Epithelial cell of proximal tubule (primary cell): Measurements from ENCODE around the gene TXK. TPM values are rescaled to one million over a fixed set of nuclear protein-coding genes. Genes with fewer than 3 reads are reported as not detected.

Experiments used
- DNase-seq: peaks from one replicate; pipeline ENCODE4 v3.0.0-alpha.2; 2011; ENCODE audit warnings: low read depth
- H3K4me3 ChIP-seq: 2 replicates; pipeline ENCODE4 v1.5.1; 2011; ENCODE audit warnings: low read depth, mild to moderate bottlenecking, low read length
- total RNA-seq: library from RNA; depleted of rRNA; stranded (reverse); fragments of >200 nt; gene quantifications from 2 replicates; pipeline ENCODE4 v1.2.3, GENCODE V29; 2015
- TF ChIP-seq, protein P1 (sequence below): conservative IDR thresholded peaks from 2 replicates; pipeline ENCODE4 v1.5.1; 2012; ENCODE audit warnings: low read depth, mild to moderate bottlenecking, low read length

Gene TXK
- total RNA-seq, 1 donor from 2014 or later, result 2.0 TPM

GRCh38 chr4:48153791-48154550 is 19.9 kb upstream of the TXK start:
- no peak for DNase-seq
- TF ChIP-seq, protein P1, sequence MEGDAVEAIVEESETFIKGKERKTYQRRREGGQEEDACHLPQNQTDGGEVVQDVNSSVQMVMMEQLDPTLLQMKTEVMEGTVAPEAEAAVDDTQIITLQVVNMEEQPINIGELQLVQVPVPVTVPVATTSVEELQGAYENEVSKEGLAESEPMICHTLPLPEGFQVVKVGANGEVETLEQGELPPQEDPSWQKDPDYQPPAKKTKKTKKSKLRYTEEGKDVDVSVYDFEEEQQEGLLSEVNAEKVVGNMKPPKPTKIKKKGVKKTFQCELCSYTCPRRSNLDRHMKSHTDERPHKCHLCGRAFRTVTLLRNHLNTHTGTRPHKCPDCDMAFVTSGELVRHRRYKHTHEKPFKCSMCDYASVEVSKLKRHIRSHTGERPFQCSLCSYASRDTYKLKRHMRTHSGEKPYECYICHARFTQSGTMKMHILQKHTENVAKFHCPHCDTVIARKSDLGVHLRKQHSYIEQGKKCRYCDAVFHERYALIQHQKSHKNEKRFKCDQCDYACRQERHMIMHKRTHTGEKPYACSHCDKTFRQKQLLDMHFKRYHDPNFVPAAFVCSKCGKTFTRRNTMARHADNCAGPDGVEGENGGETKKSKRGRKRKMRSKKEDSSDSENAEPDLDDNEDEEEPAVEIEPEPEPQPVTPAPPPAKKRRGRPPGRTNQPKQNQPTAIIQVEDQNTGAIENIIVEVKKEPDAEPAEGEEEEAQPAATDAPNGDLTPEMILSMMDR, result no peak

DNA sequence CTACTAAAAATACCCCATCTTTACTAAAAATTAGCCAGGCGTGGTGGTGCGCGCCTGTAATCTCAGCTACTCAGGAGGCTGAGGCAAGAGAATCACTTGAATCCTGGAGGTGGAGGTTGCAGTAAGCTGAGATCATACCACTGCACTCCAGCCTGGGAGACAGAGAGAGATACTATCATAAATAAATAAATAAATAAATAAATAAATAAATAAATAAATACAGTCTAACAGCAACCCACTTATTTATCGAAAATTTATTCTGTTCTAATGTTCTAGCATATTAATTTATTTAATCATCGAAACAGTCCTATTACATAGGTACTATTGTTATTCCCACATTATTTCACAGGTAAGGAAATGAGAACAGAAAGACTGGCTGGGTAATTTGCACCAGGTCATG is 18.2 kb upstream of the TXK start:
- H3K4me3 ChIP-seq, result no peak overlapping the region
- TF ChIP-seq, protein P1, result no peak
- DNase-seq, result no peak

More at GRCh38 chr4:48153791-48154550, 19.9 kb upstream of the TXK start:
- H3K4me3 ChIP-seq, result no peak overlapping the region

- H3K4me3 ChIP-seq, result no peak overlapping the region
- TF ChIP-seq, protein P1, result no peak
Observed at GRCh38 chr4:48149827-48150370, 15.8 kb upstream of the TXK start.

DNA sequence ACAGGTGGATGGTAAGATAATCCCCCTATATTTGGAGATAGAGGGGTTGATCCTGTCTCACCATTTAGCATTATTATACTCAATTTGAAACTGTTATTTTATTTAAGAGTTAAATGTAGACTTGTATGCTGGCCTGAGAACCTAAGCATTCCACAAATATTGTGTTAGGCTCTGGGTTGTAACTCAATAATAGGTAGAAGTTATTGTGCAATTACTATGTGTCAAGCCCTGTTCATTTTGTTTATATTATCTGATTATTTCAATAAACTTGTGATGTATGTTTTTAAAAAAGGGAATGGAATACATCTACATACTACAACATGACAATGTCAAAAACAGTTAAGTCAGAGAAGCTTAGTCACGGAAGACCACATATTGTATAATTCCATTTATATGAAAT is 13.6 kb upstream of the TXK start:
- DNase-seq, result no peak
- H3K4me3 ChIP-seq, result no peak overlapping the region
- TF ChIP-seq, protein P1, result no peak

More at GRCh38 chr4:48149827-48150370, 15.8 kb upstream of the TXK start:
- no peak for DNase-seq

DNA sequence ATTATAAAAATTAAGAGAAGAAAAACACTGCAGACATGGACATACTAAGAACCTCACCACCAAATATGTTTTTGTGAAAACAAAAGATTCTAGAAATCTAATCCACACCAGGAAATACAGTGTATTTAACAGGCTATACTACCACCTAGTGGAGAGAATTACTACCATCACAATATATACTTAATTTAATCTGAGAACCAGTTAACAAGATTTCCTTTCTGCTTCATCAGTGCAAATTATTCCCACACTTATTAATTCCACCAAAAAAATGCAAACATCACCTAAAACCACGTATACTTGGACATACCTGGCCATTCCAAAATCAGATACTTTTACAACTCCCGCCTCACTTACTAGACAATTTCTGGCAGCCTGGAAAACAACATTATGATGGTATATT is 7.0 kb upstream of the TXK start:
- TF ChIP-seq, protein P1, result peak; percentile 48
- H3K4me3 ChIP-seq, result no peak overlapping the region
- DNase-seq, result no peak

DNA sequence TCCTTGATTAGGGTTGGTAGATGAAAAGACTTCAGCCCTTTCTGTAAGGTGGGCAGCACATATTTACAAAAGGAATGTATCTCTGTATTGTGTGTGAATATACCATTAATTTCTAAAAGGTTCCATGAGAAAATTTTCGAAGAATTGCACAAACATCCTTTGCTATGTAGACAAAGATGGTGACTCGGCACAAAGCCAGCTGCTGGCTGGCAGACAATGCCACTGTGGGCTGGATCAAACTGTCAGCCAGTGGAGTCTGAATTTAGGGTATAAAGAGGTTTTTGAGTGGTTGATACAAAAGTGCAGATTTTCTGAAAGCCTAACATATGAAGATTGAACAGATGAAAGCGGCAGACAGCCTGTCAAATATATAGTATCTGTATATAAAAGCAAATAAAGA is 5.6 kb upstream of the TXK start:
- H3K4me3 ChIP-seq, result no peak overlapping the region
- TF ChIP-seq, protein P1, result no peak
- no peak for DNase-seq

GRCh38 chr4:48138936-48139335 is 4.9 kb upstream of the TXK start:
- no peak for DNase-seq
- H3K4me3 ChIP-seq, result no peak overlapping the region
- TF ChIP-seq, protein P1, result no peak
